ENCODE measurements around the gene NCK2.

The NCK2 gene

GRCh38 chr2:105733875-105734274 lies 10.8 kb upstream of the NCK2 start:
- DNase-seq (ENCODE audit: insufficient read length, low spot score) (no peak), FAIRE-seq (no peak)
- TF ChIP-seq TAF1 (IDR thresholded peaks at IDR 0.05; ENCODE audit: low read depth, low read length) (no peak), SPI1 (IDR thresholded peaks at IDR 0.05; ENCODE audit: low read depth, low read length) (no peak), POU2F2 (IDR thresholded peaks at IDR 0.05; ENCODE audit: low read depth, low read length) (no peak), POLR2AphosphoS5 (IDR thresholded peaks at IDR 0.05; ENCODE audit: low read depth, low read length) (no peak), PAX5 (IDR thresholded peaks at IDR 0.05; ENCODE audit: insufficient read depth, low read length, severe bottlenecking) (no peak), POLR2A (IDR thresholded peaks at IDR 0.05; ENCODE audit: low read depth, low read length) (no peak)

GRCh38 chr2:105734762-105735538 lies 9.8 kb upstream of the NCK2 start:
- FAIRE-seq (no peak), DNase-seq (ENCODE audit: insufficient read length, low spot score) (no peak)
- TF ChIP-seq SPI1 (IDR thresholded peaks at IDR 0.05; ENCODE audit: low read depth, low read length) (no peak), POLR2AphosphoS5 (IDR thresholded peaks at IDR 0.05; ENCODE audit: low read depth, low read length) (no peak), POLR2A (IDR thresholded peaks at IDR 0.05; ENCODE audit: low read depth, low read length) (no peak), POU2F2 (IDR thresholded peaks at IDR 0.05; ENCODE audit: low read depth, low read length) (no peak), TAF1 (IDR thresholded peaks at IDR 0.05; ENCODE audit: low read depth, low read length) (no peak), PAX5 (IDR thresholded peaks at IDR 0.05; ENCODE audit: insufficient read depth, low read length, severe bottlenecking) (no peak)

- no peak for DNase-seq (ENCODE audit: insufficient read length, low spot score)
- no peak for FAIRE-seq
- TF ChIP-seq POLR2A (IDR thresholded peaks at IDR 0.05; ENCODE audit: low read depth, low read length) (no peak), PAX5 (IDR thresholded peaks at IDR 0.05; ENCODE audit: insufficient read depth, low read length, severe bottlenecking) (no peak), POLR2AphosphoS5 (IDR thresholded peaks at IDR 0.05; ENCODE audit: low read depth, low read length) (no peak), SPI1 (IDR thresholded peaks at IDR 0.05; ENCODE audit: low read depth, low read length) (no peak), POU2F2 (IDR thresholded peaks at IDR 0.05; ENCODE audit: low read depth, low read length) (no peak), TAF1 (IDR thresholded peaks at IDR 0.05; ENCODE audit: low read depth, low read length) (no peak)
Observed at GRCh38 chr2:105736145-105736544, 8.6 kb upstream of the NCK2 start.

GRCh38 chr2:105737980-105738657 lies 6.6 kb upstream of the NCK2 start:
- DNase-seq (ENCODE audit: insufficient read length, low spot score) (no peak), FAIRE-seq (no peak)
- no peak for TF ChIP-seq PAX5 (IDR thresholded peaks at IDR 0.05; ENCODE audit: insufficient read depth, low read length, severe bottlenecking)
- no peak for TF ChIP-seq POLR2A (IDR thresholded peaks at IDR 0.05; ENCODE audit: low read depth, low read length)
- no peak for TF ChIP-seq POU2F2 (IDR thresholded peaks at IDR 0.05; ENCODE audit: low read depth, low read length)
- no peak for TF ChIP-seq POLR2AphosphoS5 (IDR thresholded peaks at IDR 0.05; ENCODE audit: low read depth, low read length)

GRCh38 chr2:105738658-105739241 lies 6.0 kb upstream of the NCK2 start:
- DNase-seq (ENCODE audit: insufficient read length, low spot score) (no peak), FAIRE-seq (no peak)
- no peak for TF ChIP-seq POLR2A (IDR thresholded peaks at IDR 0.05; ENCODE audit: low read depth, low read length)
- TF ChIP-seq SPI1 (IDR thresholded peaks at IDR 0.05; ENCODE audit: low read depth, low read length): 0 out of 2 replicates have a peak, but pooled peaks have one; percentile 7

- no peak for TF ChIP-seq SPI1 (IDR thresholded peaks at IDR 0.05; ENCODE audit: low read depth, low read length)
- no peak for TF ChIP-seq PAX5 (IDR thresholded peaks at IDR 0.05; ENCODE audit: insufficient read depth, low read length, severe bottlenecking)
- no peak for TF ChIP-seq POLR2AphosphoS5 (IDR thresholded peaks at IDR 0.05; ENCODE audit: low read depth, low read length)
- TF ChIP-seq TAF1 (IDR thresholded peaks at IDR 0.05; ENCODE audit: low read depth, low read length): no peak
- no peak for TF ChIP-seq POU2F2 (IDR thresholded peaks at IDR 0.05; ENCODE audit: low read depth, low read length)
- TF ChIP-seq POLR2A (IDR thresholded peaks at IDR 0.05; ENCODE audit: low read depth, low read length): no peak
- DNase-seq (ENCODE audit: insufficient read length, low spot score) (no peak), FAIRE-seq (no peak)
Observed at GRCh38 chr2:105739426-105739825, 5.3 kb upstream of the NCK2 start.

- TF ChIP-seq POLR2A (IDR thresholded peaks at IDR 0.05; ENCODE audit: low read depth, low read length): no peak
- TF ChIP-seq SPI1 (IDR thresholded peaks at IDR 0.05; ENCODE audit: low read depth, low read length): peak; percentile 90
- no peak for FAIRE-seq
- DNase-seq (ENCODE audit: insufficient read length, low spot score): no peak
Observed at GRCh38 chr2:105739944-105740530, 4.7 kb upstream of the NCK2 start.

- no peak for TF ChIP-seq POLR2AphosphoS5 (IDR thresholded peaks at IDR 0.05; ENCODE audit: low read depth, low read length)
- no peak for TF ChIP-seq SPI1 (IDR thresholded peaks at IDR 0.05; ENCODE audit: low read depth, low read length)
- no peak for TF ChIP-seq POLR2A (IDR thresholded peaks at IDR 0.05; ENCODE audit: low read depth, low read length)
- TF ChIP-seq PAX5 (IDR thresholded peaks at IDR 0.05; ENCODE audit: insufficient read depth, low read length, severe bottlenecking): no peak
- TF ChIP-seq POU2F2 (IDR thresholded peaks at IDR 0.05; ENCODE audit: low read depth, low read length): no peak
- no peak for TF ChIP-seq TAF1 (IDR thresholded peaks at IDR 0.05; ENCODE audit: low read depth, low read length)
- FAIRE-seq (no peak), DNase-seq (ENCODE audit: insufficient read length, low spot score) (no peak)
Observed at GRCh38 chr2:105741174-105741573, 3.5 kb upstream of the NCK2 start.

- FAIRE-seq (no peak), DNase-seq (ENCODE audit: insufficient read length, low spot score) (no peak)
- no peak for TF ChIP-seq PAX5 (IDR thresholded peaks at IDR 0.05; ENCODE audit: insufficient read depth, low read length, severe bottlenecking)
- no peak for TF ChIP-seq POLR2AphosphoS5 (IDR thresholded peaks at IDR 0.05; ENCODE audit: low read depth, low read length)
- TF ChIP-seq POU2F2 (IDR thresholded peaks at IDR 0.05; ENCODE audit: low read depth, low read length): no peak
- TF ChIP-seq TAF1 (IDR thresholded peaks at IDR 0.05; ENCODE audit: low read depth, low read length): no peak
- TF ChIP-seq POLR2A (IDR thresholded peaks at IDR 0.05; ENCODE audit: low read depth, low read length): no peak
- TF ChIP-seq SPI1 (IDR thresholded peaks at IDR 0.05; ENCODE audit: low read depth, low read length): no peak
Observed at GRCh38 chr2:105741617-105742016, 3.1 kb upstream of the NCK2 start.

Data from GM12891 (cell line).